ENCODE results near the gene TASP1. TPM values are rescaled to one million over a fixed set of nuclear protein-coding genes. Genes with fewer than 3 reads are reported as not detected.

TASP1 gene
- total RNA-seq, 1 donor from 2014 or later, result 7.7 TPM

- no peaks in the 10 kb centered on the region for H3K4me1 Mint-ChIP-seq
- no peaks in the 10 kb centered on the region for H3K36me3 Mint-ChIP-seq (ENCODE audit: low read depth)
- peaks cover 13% of the 10 kb centered on the region for H3K27me3 Mint-ChIP-seq (ENCODE audit: low read depth)
- H3K4me3 Mint-ChIP-seq, result no peak overlapping the region
- TF ChIP-seq, protein P1, sequence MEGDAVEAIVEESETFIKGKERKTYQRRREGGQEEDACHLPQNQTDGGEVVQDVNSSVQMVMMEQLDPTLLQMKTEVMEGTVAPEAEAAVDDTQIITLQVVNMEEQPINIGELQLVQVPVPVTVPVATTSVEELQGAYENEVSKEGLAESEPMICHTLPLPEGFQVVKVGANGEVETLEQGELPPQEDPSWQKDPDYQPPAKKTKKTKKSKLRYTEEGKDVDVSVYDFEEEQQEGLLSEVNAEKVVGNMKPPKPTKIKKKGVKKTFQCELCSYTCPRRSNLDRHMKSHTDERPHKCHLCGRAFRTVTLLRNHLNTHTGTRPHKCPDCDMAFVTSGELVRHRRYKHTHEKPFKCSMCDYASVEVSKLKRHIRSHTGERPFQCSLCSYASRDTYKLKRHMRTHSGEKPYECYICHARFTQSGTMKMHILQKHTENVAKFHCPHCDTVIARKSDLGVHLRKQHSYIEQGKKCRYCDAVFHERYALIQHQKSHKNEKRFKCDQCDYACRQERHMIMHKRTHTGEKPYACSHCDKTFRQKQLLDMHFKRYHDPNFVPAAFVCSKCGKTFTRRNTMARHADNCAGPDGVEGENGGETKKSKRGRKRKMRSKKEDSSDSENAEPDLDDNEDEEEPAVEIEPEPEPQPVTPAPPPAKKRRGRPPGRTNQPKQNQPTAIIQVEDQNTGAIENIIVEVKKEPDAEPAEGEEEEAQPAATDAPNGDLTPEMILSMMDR (conservative IDR thresholded peaks at IDR 0.05), result no peak
- DNase-seq (ENCODE audit: low read depth, low spot score), result no peak
- H3K27ac Mint-ChIP-seq (ENCODE audit: unreplicated experiment), result no peak overlapping the region
- peaks cover 2% of the 10 kb centered on the region for H3K9me3 Mint-ChIP-seq
These were observed 42.8 kb upstream of the TASP1 start for GRCh38 chr20:13681248-13682125.

- H3K27ac Mint-ChIP-seq (ENCODE audit: unreplicated experiment), result no peak overlapping the region
- no peak for DNase-seq (ENCODE audit: low read depth, low spot score)
- H3K27me3 Mint-ChIP-seq (ENCODE audit: low read depth), result peaks cover 7% of the 10 kb centered on the region
- no peaks in the 10 kb centered on the region for H3K36me3 Mint-ChIP-seq (ENCODE audit: low read depth)
- peaks cover 2% of the 10 kb centered on the region for H3K9me3 Mint-ChIP-seq
- TF ChIP-seq, protein P1 (conservative IDR thresholded peaks at IDR 0.05), result no peak
- H3K4me1 Mint-ChIP-seq, result no peaks in the 10 kb centered on the region
- no peak overlapping the region for H3K4me3 Mint-ChIP-seq
These were observed 40.2 kb upstream of the TASP1 start for GRCh38 chr20:13678944-13679343.

GRCh38 chr20:13677241-13677640 is 38.5 kb upstream of the TASP1 start:
- no peak overlapping the region for H3K4me3 Mint-ChIP-seq
- no peak for DNase-seq (ENCODE audit: low read depth, low spot score)
- no peaks in the 10 kb centered on the region for H3K4me1 Mint-ChIP-seq
- H3K27ac Mint-ChIP-seq (ENCODE audit: unreplicated experiment), result no peak overlapping the region
- TF ChIP-seq, protein P1 (conservative IDR thresholded peaks at IDR 0.05), result no peak
- no peaks in the 10 kb centered on the region for H3K36me3 Mint-ChIP-seq (ENCODE audit: low read depth)
- no peaks in the 10 kb centered on the region for H3K9me3 Mint-ChIP-seq
- H3K27me3 Mint-ChIP-seq (ENCODE audit: low read depth), result no peaks in the 10 kb centered on the region

- H3K4me1 Mint-ChIP-seq, result no peaks in the 10 kb centered on the region
- H3K4me3 Mint-ChIP-seq, result no peak overlapping the region
- H3K27ac Mint-ChIP-seq (ENCODE audit: unreplicated experiment), result no peak overlapping the region
- DNase-seq (ENCODE audit: low read depth, low spot score), result no peak
- no peaks in the 10 kb centered on the region for H3K36me3 Mint-ChIP-seq (ENCODE audit: low read depth)
- no peaks in the 10 kb centered on the region for H3K9me3 Mint-ChIP-seq
- TF ChIP-seq, protein P1 (conservative IDR thresholded peaks at IDR 0.05), result no peak
- peaks cover 4% of the 10 kb centered on the region for H3K27me3 Mint-ChIP-seq (ENCODE audit: low read depth)
These were observed 38.0 kb upstream of the TASP1 start for GRCh38 chr20:13676682-13677081.

GRCh38 chr20:13672690-13673089 is 34.0 kb upstream of the TASP1 start:
- Mint-ChIP-seq H3K4me3 (no peak overlapping the region), H3K9me3 (no peaks in the 10 kb centered on the region), H3K27ac (ENCODE audit: unreplicated experiment) (no peak overlapping the region), H3K27me3 (ENCODE audit: low read depth) (peaks cover 14% of the 10 kb centered on the region), H3K4me1 (no peaks in the 10 kb centered on the region), H3K36me3 (ENCODE audit: low read depth) (no peaks in the 10 kb centered on the region)
- DNase-seq (ENCODE audit: low read depth, low spot score), result no peak
- TF ChIP-seq, protein P1 (conservative IDR thresholded peaks at IDR 0.05), result no peak
